22Rv1 (cell line): Measurements from ENCODE around the gene PPM1H.

Experiments used
- ZFX ChIP-seq: fragments of 450-650 bp; IDR thresholded peaks from 2 replicates; pipeline ENCODE4 v1.6.1; 2017; ENCODE audit warnings: antibody characterized with exemption, borderline replicate concordance
- TF ChIP-seq, protein P1 (sequence below): fragments of 450-650 bp; IDR thresholded peaks from 2 replicates; pipeline ENCODE4 v1.5.1; 2017; ENCODE audit warnings: mild to moderate bottlenecking

DNA sequence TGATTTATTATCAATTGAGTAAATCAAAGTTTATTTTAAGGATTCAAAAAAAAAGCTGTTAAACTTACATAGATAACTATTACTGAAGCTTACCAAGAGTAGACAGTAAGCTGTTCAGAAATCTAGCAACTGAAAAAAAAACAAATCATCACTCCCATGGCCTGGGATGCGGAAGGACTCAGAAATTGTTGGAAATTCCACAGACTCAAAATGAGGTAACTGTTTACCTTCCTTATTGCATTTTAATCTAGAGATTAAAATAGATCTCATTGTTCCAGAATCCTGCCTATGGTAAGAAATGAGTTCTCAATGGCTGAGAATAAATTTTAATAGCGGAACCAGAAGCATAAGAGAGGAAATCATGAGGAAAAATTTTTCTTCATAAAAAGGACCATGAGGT, 87.2 kb downstream of the PPM1H start:
- no peak for TF ChIP-seq ZFX
- TF ChIP-seq, protein P1, sequence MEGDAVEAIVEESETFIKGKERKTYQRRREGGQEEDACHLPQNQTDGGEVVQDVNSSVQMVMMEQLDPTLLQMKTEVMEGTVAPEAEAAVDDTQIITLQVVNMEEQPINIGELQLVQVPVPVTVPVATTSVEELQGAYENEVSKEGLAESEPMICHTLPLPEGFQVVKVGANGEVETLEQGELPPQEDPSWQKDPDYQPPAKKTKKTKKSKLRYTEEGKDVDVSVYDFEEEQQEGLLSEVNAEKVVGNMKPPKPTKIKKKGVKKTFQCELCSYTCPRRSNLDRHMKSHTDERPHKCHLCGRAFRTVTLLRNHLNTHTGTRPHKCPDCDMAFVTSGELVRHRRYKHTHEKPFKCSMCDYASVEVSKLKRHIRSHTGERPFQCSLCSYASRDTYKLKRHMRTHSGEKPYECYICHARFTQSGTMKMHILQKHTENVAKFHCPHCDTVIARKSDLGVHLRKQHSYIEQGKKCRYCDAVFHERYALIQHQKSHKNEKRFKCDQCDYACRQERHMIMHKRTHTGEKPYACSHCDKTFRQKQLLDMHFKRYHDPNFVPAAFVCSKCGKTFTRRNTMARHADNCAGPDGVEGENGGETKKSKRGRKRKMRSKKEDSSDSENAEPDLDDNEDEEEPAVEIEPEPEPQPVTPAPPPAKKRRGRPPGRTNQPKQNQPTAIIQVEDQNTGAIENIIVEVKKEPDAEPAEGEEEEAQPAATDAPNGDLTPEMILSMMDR: no peak
